Osteoblast (primary cell): Measurements from ENCODE around the gene PTGER3. TPM values are rescaled to one million over a fixed set of nuclear protein-coding genes. Genes with fewer than 3 reads are reported as not detected.

Experiments used
- DNase-seq: peaks from one replicate; pipeline ENCODE4 v3.0.0; 2011; ENCODE audit warnings: low spot score, mixed read lengths; ENCODE audit not compliant: insufficient read length; ENCODE audit errors: missing footprints
- H2AFZ ChIP-seq: 2 replicates; pipeline ENCODE4 v1.6.0; 2011; ENCODE audit warnings: mild to moderate bottlenecking, low read length
- H3K27ac ChIP-seq: 2 replicates; pipeline ENCODE4 v1.5.1; 2011; ENCODE audit warnings: mild to moderate bottlenecking, low read depth, low read length, moderate library complexity
- H3K27me3 ChIP-seq: 2 replicates; pipeline ENCODE4 v1.6.0; 2012; ENCODE audit warnings: mild to moderate bottlenecking, control low read depth, inconsistent platforms, low read length, moderate library complexity; ENCODE audit not compliant: insufficient read depth
- H3K36me3 ChIP-seq: 2 replicates; pipeline ENCODE4 v1.5.1; 2011; ENCODE audit warnings: mild to moderate bottlenecking, low read length, control low read depth, moderate library complexity; ENCODE audit not compliant: insufficient read depth
- H3K4me1 ChIP-seq: 2 replicates; pipeline ENCODE4 v1.5.1; 2011; ENCODE audit warnings: mild to moderate bottlenecking, low read length, control low read depth, moderate library complexity; ENCODE audit not compliant: insufficient read depth
- H3K4me2 ChIP-seq: 2 replicates; pipeline ENCODE4 v1.6.0; 2011; ENCODE audit warnings: mild to moderate bottlenecking, low read length; ENCODE audit not compliant: insufficient read depth
- H3K4me3 ChIP-seq: fragments of 200-600 bp; sonication (generic); 3 replicates; pipeline ENCODE4 v1.5.1; 2012; ENCODE audit warnings: mild to moderate bottlenecking, low read length, inconsistent platforms; ENCODE audit not compliant: insufficient read depth
- H3K79me2 ChIP-seq: 2 replicates; pipeline ENCODE4 v1.6.0; 2012; ENCODE audit warnings: mild to moderate bottlenecking, low read length, control low read depth, inconsistent platforms; ENCODE audit not compliant: insufficient read depth
- H3K9me3 ChIP-seq: 2 replicates; pipeline ENCODE4 v1.5.1; 2011; ENCODE audit warnings: low read depth, low read length, control low read depth
- H4K20me1 ChIP-seq: 2 replicates; pipeline ENCODE4 v1.6.0; 2012; ENCODE audit warnings: mild to moderate bottlenecking, low read length, control low read depth; ENCODE audit not compliant: insufficient read depth
- total RNA-seq: library from RNA; depleted of rRNA; stranded (reverse); fragments of >200 nt; gene quantifications from 2 replicates; pipeline ENCODE4 v1.2.3, GENCODE V29; 2012
- TF ChIP-seq, protein P1 (sequence below): IDR thresholded peaks from 2 replicates; pipeline ENCODE4 v1.5.1; 2011; ENCODE audit warnings: mild to moderate bottlenecking, low read depth, low read length, moderate library complexity; ENCODE audit errors: extremely low read depth

The PTGER3 gene
- total RNA-seq, 1 donor = not detected

DNA sequence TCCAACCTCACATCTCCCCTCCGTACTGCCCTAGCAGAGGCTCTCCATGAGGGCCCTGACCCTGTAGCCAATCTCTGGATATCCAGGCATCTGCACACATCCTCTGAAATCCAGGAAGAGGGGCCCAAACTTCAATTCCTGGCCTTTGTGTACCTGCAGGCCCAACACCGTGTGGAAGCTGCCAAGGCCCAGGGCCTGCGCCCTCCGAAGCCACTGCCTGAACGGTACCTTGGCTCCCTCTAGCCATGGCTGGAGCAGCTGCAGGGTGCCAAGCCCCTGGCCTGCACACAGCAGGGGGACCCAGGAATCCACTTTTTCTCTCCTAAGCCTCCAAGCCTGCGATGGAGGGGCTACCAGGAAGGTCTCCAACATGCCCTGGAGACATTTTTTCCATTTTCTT lies 84.2 kb downstream of the PTGER3 start:
- Histone ChIP-seq H3K36me3 (no peaks in the 10 kb centered on the region), H3K27me3 (no peaks in the 10 kb centered on the region), H2AFZ (no peak overlapping the region), H4K20me1 (no peaks in the 10 kb centered on the region), H3K27ac (no peak overlapping the region), H3K9me3 (no peaks in the 10 kb centered on the region), H3K4me2 (no peak overlapping the region), H3K4me1 (no peaks in the 10 kb centered on the region), H3K4me3 (no peak overlapping the region), H3K79me2 (no peaks in the 10 kb centered on the region)
- DNase-seq = no peak
- TF ChIP-seq, protein P1, sequence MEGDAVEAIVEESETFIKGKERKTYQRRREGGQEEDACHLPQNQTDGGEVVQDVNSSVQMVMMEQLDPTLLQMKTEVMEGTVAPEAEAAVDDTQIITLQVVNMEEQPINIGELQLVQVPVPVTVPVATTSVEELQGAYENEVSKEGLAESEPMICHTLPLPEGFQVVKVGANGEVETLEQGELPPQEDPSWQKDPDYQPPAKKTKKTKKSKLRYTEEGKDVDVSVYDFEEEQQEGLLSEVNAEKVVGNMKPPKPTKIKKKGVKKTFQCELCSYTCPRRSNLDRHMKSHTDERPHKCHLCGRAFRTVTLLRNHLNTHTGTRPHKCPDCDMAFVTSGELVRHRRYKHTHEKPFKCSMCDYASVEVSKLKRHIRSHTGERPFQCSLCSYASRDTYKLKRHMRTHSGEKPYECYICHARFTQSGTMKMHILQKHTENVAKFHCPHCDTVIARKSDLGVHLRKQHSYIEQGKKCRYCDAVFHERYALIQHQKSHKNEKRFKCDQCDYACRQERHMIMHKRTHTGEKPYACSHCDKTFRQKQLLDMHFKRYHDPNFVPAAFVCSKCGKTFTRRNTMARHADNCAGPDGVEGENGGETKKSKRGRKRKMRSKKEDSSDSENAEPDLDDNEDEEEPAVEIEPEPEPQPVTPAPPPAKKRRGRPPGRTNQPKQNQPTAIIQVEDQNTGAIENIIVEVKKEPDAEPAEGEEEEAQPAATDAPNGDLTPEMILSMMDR = no peak

DNA sequence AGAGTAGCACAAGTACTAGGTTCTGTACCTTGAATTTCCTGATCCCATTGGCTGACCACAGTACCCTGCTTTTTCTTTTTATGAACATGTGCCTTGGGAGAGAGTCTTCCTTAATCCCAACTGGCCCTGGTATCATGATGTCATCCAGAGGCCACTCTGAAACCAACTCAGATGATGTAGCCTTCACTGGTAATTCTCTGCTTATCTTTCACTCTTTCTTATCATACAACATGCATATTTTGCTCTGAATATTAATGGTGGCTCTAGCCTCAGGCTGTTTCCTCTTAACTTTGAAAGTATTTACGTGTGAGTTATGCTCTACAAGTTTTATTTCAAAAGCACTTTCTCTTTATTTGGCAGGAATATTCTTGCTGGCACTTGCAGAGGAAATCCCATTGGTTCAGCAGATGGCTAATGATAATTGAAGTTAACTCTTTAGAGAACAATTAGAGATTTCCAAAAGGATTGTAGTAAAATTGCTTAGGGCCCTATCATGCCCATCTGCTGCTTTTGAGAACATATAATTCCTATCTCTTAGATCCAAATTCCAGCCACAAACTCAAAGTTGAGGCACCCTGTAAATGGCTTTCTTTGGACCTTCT lies 86.1 kb downstream of the PTGER3 start:
- Histone ChIP-seq H3K9me3 (no peaks in the 10 kb centered on the region), H3K36me3 (no peaks in the 10 kb centered on the region), H2AFZ (no peak overlapping the region), H3K4me1 (no peaks in the 10 kb centered on the region), H3K4me3 (no peak overlapping the region), H3K27me3 (no peaks in the 10 kb centered on the region), H3K27ac (no peak overlapping the region), H4K20me1 (no peaks in the 10 kb centered on the region), H3K79me2 (no peaks in the 10 kb centered on the region), H3K4me2 (no peak overlapping the region)
- TF ChIP-seq, protein P1 = no peak
- DNase-seq = peak; percentile 36

DNA sequence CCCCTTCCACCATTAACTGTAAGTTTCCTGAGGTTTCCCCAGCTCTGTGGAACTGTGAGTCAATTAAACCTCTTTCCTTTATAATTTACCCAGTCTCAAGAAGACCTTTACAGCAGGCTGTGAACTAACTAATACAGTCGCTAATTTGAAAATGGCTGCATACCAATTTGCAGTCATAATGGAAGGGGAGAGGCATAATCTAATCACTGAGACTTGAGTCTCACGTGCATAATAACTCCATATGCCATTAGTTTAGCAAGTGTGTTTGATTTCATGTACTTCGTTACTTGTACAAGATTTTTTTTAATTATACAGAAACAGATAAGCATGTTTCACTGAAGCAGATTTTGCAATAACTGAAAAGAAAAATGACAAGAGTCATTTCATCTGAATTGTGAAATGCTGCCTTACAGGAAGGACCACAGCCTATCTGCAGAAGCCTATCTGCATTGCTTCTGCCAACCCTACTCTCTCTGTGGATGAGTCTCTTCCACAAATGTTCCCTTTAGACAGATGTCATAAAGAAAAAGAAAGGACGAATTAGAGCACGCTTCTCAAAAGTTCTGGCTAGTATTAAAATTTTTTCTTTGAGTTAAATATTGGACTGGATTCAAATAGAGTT lies 99.1 kb downstream of the PTGER3 start:
- TF ChIP-seq, protein P1 = no peak
- Histone ChIP-seq H3K79me2 (no peaks in the 10 kb centered on the region), H3K27ac (no peak overlapping the region), H3K27me3 (no peaks in the 10 kb centered on the region), H3K9me3 (no peaks in the 10 kb centered on the region), H4K20me1 (no peaks in the 10 kb centered on the region), H3K4me1 (no peaks in the 10 kb centered on the region), H3K36me3 (no peaks in the 10 kb centered on the region), H2AFZ (no peak overlapping the region), H3K4me3 (no peak overlapping the region), H3K4me2 (no peak overlapping the region)
- no peak for DNase-seq

DNA sequence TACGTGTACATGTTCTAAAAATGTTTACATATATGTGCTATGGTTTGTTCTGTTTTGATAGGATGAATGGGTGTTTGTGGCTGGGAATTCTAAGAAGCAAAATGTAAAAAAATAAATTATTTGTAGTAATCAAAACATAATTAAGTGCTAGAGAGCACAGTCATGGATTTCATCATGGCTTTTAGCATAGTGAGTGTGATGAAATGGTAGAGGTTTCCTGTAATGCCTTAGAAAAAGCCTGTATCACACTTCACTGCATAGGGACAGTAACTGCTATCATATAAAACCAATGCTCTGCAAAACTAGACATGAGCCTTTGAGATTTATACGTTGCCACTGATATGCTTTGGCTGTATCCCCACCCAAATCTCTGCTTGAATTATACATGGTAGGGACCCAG lies 99.8 kb downstream of the PTGER3 start:
- Histone ChIP-seq H3K4me2 (no peak overlapping the region), H3K36me3 (no peaks in the 10 kb centered on the region), H3K4me1 (no peaks in the 10 kb centered on the region), H4K20me1 (no peaks in the 10 kb centered on the region), H3K27ac (no peak overlapping the region), H3K4me3 (no peak overlapping the region), H2AFZ (no peak overlapping the region), H3K27me3 (no peaks in the 10 kb centered on the region), H3K9me3 (no peaks in the 10 kb centered on the region), H3K79me2 (no peaks in the 10 kb centered on the region)
- TF ChIP-seq, protein P1 = no peak
- DNase-seq = no peak
